ENCODE data around the gene ADAD1.

DNA sequence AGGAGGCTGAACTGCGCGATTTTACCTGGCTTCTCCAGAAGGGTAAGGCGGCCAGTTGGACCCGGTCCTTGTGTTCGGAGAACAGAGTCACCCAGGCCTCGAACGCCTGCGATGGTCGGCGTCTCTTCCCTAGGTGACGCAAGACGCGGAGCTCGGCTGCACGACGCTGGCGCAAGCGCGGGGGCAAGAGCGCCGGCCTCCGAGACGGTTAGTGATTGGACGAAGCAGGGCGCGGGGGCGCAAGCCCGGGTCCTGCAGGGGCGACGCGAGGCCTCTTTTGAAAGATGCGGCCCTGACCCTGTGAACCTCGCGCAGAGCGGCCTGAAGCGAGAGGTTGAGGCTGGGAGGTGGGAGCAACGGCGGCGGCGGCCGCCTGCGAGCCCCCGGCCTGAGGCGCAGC is 428 bp downstream of the ADAD1 start:
- TF ChIP-seq POLR2AphosphoS5 (IDR thresholded peaks at IDR 0.05; ENCODE audit: low read depth, low read length) (no peak), POLR2A (IDR thresholded peaks at IDR 0.05; ENCODE audit: low read depth, low read length) (no peak), TAF1 (IDR thresholded peaks at IDR 0.05; ENCODE audit: low read depth, low read length) (no peak), PAX5 (IDR thresholded peaks at IDR 0.05; ENCODE audit: insufficient read depth, low read length, severe bottlenecking) (no peak)
